Measurements from ENCODE around the gene CREG2. TPM values are rescaled to one million over a fixed set of nuclear protein-coding genes. Genes with fewer than 3 reads are reported as not detected.
"Not testable (repeated sequence)": the region's sequence is repeated elsewhere in the genome, so short reads cannot be mapped to it uniquely, and the experiment has no call there.

CREG2 gene
- total RNA-seq, 1 donor from 2014 or later = not detected

DNA sequence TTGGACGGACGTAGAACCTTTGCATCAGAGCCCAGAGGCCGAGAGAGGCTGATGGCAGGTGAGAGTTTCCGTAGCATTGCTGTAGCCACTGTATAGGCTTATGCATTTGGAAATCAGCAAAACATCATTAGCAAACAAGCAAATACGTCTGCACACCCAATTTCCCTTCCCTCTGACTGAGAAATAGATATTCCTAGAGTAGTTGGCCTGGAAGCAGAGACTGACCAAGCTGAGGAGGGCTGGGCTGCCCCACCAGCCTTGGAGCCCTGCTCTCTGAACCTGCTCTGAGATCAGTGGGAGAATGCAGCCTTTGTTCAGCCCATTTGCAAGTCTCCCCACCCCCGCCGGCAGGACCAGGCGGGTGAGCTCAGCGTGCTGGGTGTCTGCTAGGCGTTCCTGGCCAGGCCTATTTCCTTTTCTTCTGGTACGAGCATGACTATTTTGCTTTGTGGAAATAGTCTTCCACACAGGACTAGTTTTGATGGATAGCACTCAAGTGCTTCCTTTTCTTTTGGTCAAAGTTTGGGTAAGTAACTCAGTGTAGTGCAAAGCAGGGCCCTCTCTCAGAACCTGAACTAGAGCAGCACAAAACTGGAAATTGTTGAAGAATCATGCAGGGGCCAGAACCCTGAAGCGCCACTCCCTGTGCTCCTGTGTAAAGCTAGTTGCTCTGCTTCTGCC lies 56.9 kb downstream of the CREG2 start:
- Mint-ChIP-seq H3K36me3 (ENCODE audit: low read depth) (no peaks in the 10 kb centered on the region), H3K27ac (no peak overlapping the region), H3K4me1 (no peaks in the 10 kb centered on the region), H3K4me3 (no peak overlapping the region), H3K9me3 (no peaks in the 10 kb centered on the region), H3K27me3 (no peaks in the 10 kb centered on the region)
- DNase-seq (no peak), ATAC-seq (ENCODE audit: low read depth) (no peak)
- intact Hi-C loops (cut with micrococcal nuclease) = no loop called here
- POLR2A ChIA-PET = no interaction called here
- no peak for TF ChIP-seq CTCF (IDR thresholded peaks at IDR 0.05)
- CTCF ChIA-PET = no interaction called here

GRCh38 chr2:101329026-101329425 lies 58.3 kb downstream of the CREG2 start:
- ATAC-seq (ENCODE audit: low read depth) (no peak), DNase-seq (no peak)
- Mint-ChIP-seq H3K27ac (no peak overlapping the region), H3K27me3 (no peaks in the 10 kb centered on the region), H3K36me3 (ENCODE audit: low read depth) (no peaks in the 10 kb centered on the region), H3K9me3 (no peaks in the 10 kb centered on the region), H3K4me3 (no peak overlapping the region), H3K4me1 (no peaks in the 10 kb centered on the region)
- intact Hi-C loops (cut with micrococcal nuclease) = no loop called here
- ChIA-PET CTCF (interaction anchor here (1.1 to 3.7 kb wide), 2 partner anchors 13 to 555 kb away, joined by 3 to 13 read pairs; no protein-coding TSS in a partner anchor), POLR2A (interaction anchor here (0.6 to 1.4 kb wide), 2 partner anchors 20 to 22 kb away, joined by 3 to 9 read pairs; partner anchors contain the start of gene RNF149)
- TF ChIP-seq CTCF (IDR thresholded peaks at IDR 0.05) = no peak

GRCh38 chr2:101328474-101329007 lies 58.8 kb downstream of the CREG2 start:
- Mint-ChIP-seq H3K27me3 (no peaks in the 10 kb centered on the region), H3K4me3 (no peak overlapping the region), H3K4me1 (no peaks in the 10 kb centered on the region), H3K9me3 (no peaks in the 10 kb centered on the region), H3K36me3 (ENCODE audit: low read depth) (no peaks in the 10 kb centered on the region), H3K27ac (no peak overlapping the region)
- no peak for TF ChIP-seq CTCF (IDR thresholded peaks at IDR 0.05)
- POLR2A ChIA-PET = interaction anchor here (0.6 to 1.4 kb wide), 2 partner anchors 20 to 22 kb away, joined by 3 to 9 read pairs; partner anchors contain the start of gene RNF149
- peak; percentile 28 for ATAC-seq (ENCODE audit: low read depth)
- intact Hi-C loops (cut with micrococcal nuclease) = no loop called here
- no peak for DNase-seq
- CTCF ChIA-PET = interaction anchor here (1.1 to 3.7 kb wide), 2 partner anchors 14 to 556 kb away, joined by 3 to 13 read pairs; no protein-coding TSS in a partner anchor

DNA sequence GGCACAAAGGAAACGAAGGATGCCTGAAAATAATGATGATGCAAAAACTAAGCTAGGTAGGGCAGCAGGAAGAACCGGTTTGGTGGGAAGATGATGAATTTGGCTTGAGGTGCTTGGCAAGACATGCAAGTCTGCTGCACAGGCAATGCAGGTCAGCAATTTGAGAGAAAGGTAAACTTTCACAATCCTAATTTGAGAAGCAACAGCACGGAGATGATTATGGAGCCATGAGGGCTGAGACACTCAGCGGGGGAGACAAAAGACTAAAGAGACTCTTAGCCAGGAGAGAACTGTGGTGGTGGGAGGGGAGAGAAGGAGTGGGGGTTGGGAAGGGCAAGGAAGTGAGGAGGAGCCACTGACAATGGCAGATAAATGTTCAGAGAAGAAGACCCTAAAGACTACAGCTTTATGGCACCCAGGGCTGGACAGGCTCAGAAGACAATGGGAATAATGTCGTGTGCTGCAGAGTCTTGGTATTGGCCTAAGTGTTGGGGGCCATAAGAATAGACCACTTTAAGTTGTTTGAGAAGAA lies 59.4 kb downstream of the CREG2 start:
- ATAC-seq (ENCODE audit: low read depth) (no peak), DNase-seq (no peak)
- H3K27me3 Mint-ChIP-seq = no peaks in the 10 kb centered on the region
- intact Hi-C loops (cut with micrococcal nuclease) = no loop called here
- no peaks in the 10 kb centered on the region for H3K36me3 Mint-ChIP-seq (ENCODE audit: low read depth)
- ChIA-PET POLR2A (interaction anchor here (1.4 kb wide), 1 partner anchor 19 kb away, joined by 9 read pairs; the partner anchor contains the start of gene RNF149), CTCF (interaction anchor here (1.1 to 3.7 kb wide), 2 partner anchors 14 to 556 kb away, joined by 3 to 13 read pairs; no protein-coding TSS in a partner anchor)
- H3K9me3 Mint-ChIP-seq = no peaks in the 10 kb centered on the region
- no peak for TF ChIP-seq CTCF (IDR thresholded peaks at IDR 0.05)
- no peaks in the 10 kb centered on the region for H3K4me1 Mint-ChIP-seq
- H3K27ac Mint-ChIP-seq = no peak overlapping the region
- H3K4me3 Mint-ChIP-seq = no peak overlapping the region

DNA sequence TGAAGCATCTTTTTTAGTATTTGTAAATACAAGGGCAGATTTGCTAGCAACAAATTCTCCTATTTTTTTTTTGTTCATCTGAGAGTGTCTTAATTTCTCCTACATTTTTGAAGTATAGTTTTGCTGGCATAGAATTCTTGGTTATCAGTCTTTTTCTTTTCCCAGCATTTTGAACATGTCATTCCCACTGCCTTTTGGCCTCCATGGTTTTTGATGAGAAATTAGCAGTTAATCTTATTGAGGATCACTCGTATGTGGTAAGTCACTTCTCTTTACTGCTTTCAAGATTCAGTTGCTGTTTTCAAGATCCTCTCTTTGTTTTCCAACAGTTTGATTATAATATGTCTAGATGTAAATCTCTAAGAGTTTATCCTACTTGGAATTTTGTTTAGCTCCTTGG lies 61.9 kb downstream of the CREG2 start:
- H3K9me3 Mint-ChIP-seq = no peaks in the 10 kb centered on the region
- CTCF ChIA-PET = no interaction called here
- no peaks in the 10 kb centered on the region for H3K27me3 Mint-ChIP-seq
- intact Hi-C loops (cut with micrococcal nuclease) = no loop called here
- no peaks in the 10 kb centered on the region for H3K4me1 Mint-ChIP-seq
- no peak for ATAC-seq (ENCODE audit: low read depth)
- TF ChIP-seq CTCF (IDR thresholded peaks at IDR 0.05) = no peak
- no peak overlapping the region for H3K4me3 Mint-ChIP-seq
- no peak for DNase-seq
- H3K27ac Mint-ChIP-seq = no peak overlapping the region
- no peaks in the 10 kb centered on the region for H3K36me3 Mint-ChIP-seq (ENCODE audit: low read depth)
- POLR2A ChIA-PET = no interaction called here

- intact Hi-C loops (cut with micrococcal nuclease); ATAC-seq (ENCODE audit: low read depth); H3K36me3 Mint-ChIP-seq (ENCODE audit: low read depth); H3K9me3 Mint-ChIP-seq; DNase-seq; H3K27me3 Mint-ChIP-seq; H3K27ac Mint-ChIP-seq; POLR2A ChIA-PET; H3K4me3 Mint-ChIP-seq; H3K4me1 Mint-ChIP-seq: not testable (repeated sequence)
- CTCF ChIA-PET = interaction anchor here (0.7 kb wide), 1 partner anchor 100 kb away, joined by 3 read pairs; no protein-coding TSS in a partner anchor
Observed at GRCh38 chr2:101316568-101316967, 70.7 kb downstream of the CREG2 start.
